HG02938 (cell line): Measurements from ENCODE around the gene SDHC.
A peak's percentile ranks its signal among the peaks of the same experiment; 100 is the strongest.
"Not testable (repeated sequence)": the region's sequence is repeated elsewhere in the genome, so short reads cannot be mapped to it uniquely, and the experiment has no call there.

Experiments
- ATAC-seq: cut with Tn5 transposase; IDR thresholded peaks from one replicate; pipeline ENCODE4 v1.9.1; 2021; ENCODE audit warnings: mild to moderate bottlenecking, moderate library complexity; ENCODE audit not compliant: unreplicated experiment

SDHC gene

DNA sequence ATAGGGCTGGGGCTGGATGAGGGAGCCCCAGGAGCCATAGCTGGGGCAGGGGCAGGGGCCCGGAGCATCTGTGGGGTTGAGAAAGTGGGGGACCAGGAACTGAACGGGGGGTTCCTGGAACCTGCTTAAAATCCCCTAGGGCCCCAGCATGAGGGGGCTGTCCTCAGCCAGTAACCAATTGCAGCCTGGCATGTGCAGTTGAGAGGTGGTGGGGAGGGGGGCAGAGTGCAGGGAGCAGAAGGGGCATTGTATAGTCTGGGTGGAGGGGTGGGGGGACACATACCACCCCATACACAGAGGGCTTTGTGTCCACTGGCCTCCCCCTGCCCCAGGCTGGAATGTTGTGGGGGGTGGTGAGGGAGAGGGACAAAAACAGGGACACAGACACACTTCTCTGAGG, 4.3 kb upstream of the SDHC start, which contains the start of gene MPZ:
Gene MPZ (minus strand): TSS at position 101 of the 400 bp plus-strand sequence. CDS start 63 bp downstream, at position 38.
- ATAC-seq: no peak

DNA sequence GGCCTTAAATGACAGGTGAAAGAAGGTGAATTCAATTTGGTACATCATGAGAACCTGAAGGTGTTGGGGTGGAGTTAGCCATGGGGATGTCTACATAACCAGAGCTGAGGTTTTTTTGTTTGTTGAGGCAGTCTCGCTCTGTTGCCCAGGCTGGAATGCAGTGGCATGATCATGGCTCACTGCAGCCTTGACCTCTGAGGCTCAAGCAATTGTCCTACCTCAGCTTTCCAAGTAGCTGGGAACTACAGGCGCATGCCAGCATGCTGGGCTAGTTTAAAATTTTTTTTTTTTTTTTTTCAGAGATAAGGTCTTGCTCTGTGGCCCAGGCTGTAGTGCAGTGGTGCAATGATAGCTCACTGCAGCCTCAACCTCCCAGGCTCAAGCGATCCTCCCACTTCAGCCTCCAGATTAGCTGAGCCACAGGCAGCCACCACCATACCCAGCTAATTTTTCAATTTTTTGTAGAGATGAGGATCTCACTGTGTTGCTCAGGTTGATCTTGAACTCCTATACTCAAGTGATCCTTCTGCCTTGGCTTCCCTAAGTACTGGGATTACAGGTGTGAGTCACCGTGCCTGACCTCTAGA, 2.5 kb upstream of the SDHC start:
- ATAC-seq: no peak

DNA sequence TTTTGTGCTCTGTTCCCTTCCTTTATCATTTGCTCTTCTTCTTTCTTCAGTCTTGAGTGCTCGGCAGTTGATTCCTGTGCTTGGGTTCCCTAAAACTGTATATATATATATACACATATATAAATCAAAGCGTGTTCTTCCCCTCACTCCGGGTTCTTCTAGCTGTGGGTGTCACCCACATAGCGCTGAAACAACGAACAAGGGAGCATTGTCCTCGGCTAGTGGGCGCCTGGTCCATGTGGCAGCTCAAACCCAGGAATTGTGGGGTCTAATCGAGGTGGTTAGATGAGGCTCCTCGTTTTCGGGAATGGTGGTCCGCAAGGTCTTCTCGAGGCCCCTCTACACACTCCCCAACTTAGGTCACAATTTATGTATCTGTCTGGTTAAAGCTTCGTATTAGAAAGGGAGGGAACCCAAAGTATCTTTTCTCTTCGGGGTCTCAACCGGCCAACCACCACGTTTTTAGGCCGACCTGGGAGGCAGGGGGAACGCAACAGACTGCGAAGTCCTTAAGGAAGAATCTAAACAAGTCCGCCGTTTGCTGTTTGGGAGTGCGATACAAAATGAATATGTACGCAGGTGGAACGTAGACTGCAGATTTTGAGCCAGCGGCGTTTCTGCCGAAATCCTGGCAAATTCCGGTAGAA, 504 bp upstream of the SDHC start:
- no peak for ATAC-seq

DNA sequence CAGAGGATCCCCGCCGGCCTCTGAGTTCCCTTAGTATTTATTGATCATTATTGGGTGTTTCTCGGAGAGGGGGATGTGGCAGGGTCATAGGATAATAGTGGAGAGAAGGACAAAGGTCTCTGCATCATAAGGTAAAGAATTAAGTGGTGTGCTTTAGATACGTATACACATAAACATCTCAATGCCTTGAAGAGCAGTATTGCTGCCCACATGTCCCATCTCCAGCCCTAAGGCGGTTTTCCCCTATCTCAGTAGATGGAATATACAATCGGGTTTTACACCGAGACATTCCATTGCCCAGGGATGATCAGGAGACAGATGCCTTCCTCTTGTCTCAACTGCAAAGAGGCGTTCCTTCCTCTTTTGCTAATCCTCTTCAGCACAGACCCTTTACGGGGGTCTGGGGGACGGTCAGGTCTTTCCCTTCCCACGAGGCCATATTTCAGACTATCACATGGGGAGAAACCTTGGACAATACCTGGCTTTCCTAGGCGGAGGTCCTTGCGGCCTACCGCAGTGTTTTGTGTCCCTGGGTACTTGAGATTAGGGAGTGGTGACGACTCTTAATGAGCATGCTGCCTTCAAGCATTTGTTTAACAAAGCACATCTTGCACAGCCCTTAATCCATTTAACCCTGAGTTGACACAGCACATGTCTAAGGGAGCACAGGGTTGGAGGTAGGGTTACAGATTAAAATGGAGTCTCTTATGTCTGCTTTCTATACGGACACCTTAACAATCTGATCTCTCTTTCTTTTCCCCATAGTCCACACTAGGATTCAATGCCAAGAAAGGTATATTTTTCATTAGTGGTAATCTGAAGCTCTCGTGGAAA, 1.9 kb downstream of the SDHC start:
- not testable (repeated sequence) for ATAC-seq

DNA sequence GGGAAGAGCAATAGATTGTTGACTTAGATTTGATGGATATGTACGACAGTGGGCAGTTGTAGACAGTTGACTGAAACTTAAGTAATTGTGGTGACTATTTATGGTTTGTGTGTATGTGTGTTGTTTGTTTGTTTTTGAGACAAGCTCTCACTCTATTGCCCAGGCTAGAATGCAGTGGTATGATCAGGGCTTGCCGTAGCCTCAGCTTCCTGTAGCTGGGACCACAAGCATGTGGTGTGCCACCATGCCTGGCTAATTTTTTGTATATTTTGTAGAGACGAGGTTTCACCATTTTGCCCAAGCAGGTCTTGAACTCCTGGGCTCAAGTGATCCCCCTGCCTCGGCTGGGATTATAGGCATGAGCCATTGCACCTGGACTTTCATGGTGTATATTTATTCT, 9.8 kb downstream of the SDHC start:
- ATAC-seq: no peak

DNA sequence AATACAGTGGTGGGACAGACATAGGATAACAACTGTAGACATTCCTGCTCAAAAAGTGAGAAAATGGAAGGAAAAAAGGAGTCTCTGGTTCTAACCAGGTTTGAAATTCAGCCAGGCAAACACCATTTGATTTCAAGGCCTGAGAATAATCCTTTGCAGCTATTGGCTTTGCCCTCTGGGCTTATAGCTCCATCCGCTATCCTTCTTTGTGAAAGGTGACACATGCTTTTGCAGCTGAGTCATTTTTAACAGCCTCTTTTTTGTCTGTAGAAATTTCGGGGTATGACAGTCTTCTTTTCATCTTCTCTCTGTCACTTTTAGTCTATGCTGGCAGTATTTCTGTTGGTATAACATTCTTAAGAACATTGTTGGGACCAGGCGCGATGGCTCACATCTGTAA, 16.2 kb downstream of the SDHC start:
- no peak for ATAC-seq

DNA sequence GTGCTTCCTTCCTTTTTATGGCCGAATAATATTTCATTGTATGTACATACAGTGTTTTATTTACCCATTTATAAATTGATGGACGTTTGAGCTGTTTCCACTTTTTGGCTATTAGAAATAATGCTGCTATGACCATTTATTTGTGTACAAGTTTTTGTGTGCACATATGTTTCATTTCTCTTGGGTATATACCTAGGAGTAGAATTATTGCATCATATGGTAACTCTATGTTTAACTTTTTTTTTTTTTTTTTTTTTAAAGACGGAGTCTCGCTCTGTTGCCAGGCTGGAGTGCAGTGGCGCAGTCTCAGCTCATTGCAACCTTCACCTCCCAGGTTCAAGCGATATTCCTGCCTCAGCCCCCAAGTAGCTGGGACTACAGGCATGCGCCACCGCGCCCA, 19.0 kb downstream of the SDHC start:
- no peak for ATAC-seq

DNA sequence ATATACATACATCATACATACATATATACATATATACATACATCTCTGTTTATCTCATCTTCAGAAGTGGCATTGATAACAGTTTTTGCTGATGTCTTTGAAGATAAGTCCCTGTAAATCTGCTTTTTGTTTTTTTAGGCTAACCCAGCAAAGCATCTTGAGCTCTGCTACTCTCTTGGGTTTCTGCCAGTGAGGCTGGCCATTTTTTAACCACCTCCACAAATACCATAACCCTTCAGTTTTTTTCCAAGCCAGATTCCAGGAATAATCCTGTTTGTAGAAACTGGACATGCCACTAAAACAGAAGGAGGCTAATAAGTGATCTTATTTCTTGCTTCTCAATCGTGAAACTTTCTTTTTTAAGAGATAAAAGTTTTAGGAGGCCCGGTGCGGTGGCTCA, 21.6 kb downstream of the SDHC start:
- no peak for ATAC-seq

DNA sequence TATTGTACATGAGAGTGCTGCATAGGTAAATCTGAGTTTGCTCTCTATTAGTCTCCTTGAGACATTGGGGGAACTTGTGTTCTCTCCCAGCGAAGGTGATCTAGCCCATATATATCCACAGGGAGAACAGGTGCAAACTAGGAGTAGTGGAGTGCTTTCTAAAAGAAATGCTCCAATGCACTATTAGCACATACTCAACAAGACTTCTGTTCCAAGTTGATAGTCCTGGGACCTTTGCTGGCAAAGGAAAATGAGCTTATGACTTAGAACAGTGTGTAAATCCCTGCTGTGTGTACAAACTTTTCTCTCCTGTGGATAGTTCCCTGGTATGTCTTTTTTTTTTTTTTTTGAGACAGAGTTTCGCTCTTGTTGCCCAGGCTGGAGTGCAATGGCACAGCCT, 28.0 kb downstream of the SDHC start:
- ATAC-seq: no peak

DNA sequence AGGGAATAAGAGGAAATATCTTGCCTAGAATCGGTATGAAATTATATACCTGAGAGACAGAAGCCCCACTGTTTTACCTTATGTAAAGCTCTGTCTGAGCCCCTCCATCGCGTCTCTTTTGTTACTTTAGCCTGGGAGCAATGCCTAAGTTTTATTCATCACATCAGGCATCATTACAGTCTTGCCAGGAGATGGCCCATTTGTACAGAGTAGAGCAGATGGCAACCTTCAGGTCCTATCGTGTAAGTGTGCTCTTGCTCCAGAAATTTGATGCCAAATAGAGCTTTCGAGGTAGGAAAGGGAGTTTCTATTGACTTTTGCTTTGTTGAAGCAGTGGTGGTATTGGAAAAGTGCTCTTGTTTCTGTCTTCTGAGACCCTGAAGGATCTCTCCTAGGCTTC, 28.6 kb downstream of the SDHC start:
- no peak for ATAC-seq

DNA sequence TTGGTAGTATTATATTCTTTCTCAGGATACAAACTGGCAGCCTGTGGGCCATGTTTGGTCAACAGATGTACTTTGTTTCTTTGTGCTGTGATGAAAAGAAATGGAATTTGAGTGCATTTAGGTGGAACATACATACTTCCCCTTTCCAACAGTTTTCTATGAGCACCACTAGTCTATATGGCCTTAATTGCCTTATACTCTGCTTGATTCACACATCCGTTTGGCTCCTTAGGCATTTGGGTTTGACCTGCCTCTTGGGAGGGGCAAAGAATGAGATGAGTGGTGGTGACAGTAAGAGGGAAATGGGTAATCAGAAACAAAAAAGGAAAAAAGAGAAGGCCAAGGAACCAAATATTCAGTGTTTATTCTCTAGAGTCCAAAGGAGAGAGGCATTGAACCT, 36.5 kb downstream of the SDHC start:
- ATAC-seq: no peak

DNA sequence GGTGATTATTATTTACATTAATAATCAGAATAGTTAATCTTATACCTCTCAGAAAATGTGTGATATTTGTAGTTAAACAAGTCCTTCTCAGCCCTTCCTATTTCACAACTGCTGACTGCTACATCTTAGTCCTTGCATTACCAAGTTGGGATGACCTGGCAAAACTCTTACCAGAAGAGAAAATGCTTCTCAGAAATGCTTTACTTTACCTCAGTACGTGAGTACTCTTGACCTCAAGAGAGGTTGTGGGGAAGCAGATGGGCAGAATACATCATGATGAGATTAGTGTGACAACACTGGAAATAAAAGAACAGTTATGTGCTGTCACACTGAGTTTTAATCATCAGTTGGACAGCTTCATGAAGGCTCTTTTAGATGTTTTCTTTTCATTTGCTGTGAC, 37.3 kb downstream of the SDHC start:
- no peak for ATAC-seq

DNA sequence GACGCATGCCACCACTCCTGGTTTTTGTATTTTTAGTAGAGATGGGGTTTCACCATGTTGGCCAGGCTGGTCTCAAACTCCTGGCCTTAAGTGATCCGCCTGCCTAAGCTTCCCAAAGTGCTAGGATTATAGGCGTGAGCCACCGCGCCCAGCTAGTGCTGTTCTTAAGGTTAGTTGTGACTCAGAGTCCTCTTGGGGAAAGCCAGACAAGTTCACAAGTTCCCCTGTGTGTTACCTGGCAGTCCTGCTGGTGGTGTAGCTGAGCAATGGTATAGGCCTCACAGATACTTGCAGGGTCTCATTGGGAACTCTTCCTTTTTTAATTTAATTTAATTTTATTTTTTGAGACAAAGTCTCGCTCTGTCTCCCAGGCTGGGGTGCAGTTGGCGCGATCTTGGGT, 42.9 kb downstream of the SDHC start:
- no peak for ATAC-seq

DNA sequence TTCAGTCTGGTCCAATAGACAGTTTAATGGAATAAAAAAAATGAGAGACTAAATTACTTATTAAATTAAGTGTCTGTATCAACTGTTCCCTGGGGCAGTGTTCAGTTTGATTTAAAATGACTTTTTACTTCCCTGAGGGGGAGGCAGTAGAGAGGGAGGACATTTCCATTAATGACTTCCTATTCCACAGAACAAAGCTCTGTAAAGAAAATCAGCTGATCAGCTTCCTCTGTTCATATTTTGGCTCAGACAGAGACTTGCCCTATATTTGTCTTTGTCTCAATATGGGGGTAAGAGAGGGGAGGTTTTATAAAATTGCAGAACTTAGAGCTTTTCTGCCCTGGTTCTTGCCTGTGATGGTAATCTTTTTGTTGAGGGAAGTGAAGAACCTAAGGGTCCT, 45.1 kb downstream of the SDHC start:
- no peak for ATAC-seq

DNA sequence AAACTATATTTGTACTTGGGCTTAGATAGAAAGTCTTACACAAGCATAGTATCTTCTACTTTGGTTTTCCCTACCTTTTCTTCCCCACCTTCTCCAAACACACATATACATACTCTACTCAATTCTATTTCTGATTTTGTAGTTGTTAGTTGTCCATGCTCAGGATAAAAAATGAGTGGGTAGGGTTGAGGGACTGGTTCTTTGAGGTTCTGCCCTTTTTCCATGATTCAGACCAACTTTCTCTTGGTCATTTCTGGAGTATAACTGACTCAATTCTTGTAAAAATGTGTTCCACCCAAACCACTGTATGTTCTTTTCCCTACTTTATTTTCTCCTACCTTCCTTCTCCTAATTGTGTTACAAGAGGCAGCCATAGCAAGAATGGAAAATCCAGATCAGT, 50.2 kb downstream of the SDHC start:
- ATAC-seq: no peak

DNA sequence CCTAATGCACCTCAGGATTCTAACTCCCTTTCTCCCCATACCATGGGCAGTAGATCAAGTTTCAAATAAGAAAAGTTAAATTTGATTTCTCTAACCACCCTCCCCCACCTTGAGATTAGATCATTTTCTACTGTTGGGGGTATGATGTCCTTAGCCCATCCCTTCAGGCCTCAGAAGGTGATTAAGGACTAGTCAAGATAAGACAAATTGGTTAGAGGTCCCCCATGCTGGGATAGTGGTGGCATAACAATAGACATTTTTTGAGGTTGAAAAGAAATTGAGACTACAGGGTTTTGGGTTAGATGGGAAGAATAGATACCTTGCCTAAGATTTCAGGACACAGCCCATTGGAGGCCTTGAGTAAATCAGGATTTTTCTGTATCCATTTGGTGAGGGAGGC, 51.0 kb downstream of the SDHC start:
- ATAC-seq: no peak

DNA sequence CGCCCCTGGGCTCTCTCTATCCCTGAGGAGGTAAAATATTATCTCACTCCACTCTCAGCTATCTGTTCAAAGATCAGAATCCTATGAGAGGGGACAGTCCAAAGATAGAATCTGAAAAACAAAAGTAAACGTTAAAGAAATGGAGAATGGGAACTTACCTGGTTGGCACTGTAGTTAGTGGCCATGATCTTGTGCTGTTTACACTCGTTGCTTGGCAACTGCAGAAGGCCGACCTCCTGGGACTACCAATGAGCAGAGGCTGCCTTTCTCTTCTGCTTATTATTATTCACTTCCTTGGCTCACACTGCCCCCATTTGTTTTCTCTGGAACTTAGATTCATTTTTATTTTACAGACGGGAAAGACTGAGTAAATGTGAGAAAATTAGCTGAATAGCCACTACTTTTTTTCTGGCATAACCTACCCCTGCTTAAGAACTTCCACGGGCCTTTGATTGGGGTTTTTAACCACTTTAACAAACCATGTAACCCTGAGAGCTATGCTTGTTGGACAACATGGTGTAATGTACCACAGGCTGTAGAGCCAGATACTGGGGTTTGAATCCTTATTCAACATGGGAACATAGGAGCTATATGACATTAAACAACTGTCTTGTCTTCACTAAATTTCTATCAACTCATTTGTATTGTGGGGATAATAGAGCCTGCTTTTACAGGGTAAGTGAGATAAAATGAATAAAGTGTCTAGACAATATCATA, 53.7 kb downstream of the SDHC start, which contains the start of gene CFAP126:
Gene CFAP126 (minus strand): TSS at position 193 of the 717 bp plus-strand sequence. CDS start 8 bp downstream, at position 185.
- peak; percentile 98 for ATAC-seq

DNA sequence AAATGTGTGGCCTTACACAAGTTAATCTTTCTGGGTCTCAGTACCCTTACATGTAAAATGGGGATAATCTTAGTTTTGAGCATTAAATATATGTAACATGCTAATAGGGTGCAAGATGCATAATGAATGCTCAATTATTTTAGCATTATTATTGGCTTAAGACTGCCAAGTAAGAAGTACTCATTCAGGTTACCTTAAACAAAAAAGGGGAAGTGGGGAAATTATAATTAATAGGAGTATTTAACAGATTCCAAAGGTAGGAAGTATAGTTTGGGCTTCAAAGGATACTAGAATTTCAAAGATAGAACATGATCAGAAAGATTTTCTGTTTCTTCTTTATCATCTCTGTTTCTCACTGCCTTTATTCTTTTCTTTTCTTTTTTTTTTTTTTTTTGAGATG, 59.3 kb downstream of the SDHC start:
- no peak for ATAC-seq

DNA sequence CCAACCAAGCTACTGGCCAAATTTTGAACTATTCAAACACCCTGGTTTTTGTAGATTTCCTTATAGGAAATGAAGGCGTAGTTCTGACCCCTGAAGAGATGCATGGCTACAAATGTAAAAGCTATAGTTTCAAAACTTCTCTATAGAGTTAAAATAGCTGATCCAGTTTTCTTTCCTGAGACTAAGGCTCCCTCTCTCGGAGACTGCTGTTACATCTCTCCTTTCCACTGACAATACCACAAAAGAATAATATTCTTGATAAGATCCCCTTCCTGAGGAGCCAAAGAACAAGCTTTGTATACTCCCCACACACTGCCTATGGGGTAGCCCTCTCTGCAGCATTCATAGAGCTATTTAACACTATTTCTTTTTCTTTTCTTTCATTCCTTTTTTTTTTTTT, 60.2 kb downstream of the SDHC start:
- ATAC-seq: no peak

DNA sequence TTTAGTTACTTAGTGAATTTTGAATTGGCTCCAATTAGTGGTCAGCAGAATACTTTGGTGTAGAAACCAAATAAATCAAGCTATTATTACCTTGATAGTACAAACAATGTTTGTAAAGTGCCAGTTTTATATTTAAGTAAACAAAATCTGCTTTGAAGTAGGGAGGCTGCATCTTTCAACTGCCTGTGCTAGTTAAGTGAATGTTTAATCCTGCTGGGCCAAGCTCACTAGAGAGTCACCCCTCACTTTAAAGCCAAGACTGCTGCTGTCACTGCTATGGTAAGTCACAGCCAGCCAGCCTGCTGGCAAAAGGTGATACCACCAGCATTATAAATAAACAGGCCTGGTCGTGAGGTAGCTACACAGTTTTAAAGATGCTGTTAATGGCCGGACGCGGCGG, 63.8 kb downstream of the SDHC start:
- ATAC-seq: no peak

DNA sequence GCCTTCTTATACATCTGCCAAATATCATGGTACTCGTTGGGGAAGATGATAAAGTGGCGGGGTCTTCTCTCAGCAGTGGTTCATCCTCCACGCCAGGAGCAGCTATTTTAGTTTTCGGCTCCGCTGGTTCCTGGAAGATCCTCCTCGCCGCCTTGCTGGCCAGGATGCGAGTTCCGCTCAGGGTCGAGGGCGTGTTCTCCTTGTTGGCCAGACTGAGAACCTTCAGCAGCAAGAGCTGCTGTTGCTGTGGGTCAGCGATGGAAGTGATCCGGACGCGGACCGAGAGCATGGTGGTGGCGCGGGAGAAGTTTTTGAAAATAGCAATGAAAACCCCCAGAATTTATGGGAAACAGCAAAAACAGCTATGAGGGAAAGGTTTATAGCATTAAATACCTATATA, 64.9 kb downstream of the SDHC start:
- ATAC-seq: no peak
